Thyroid gland (tissue), 4 donors: ENCODE measurements around the gene MAVS.

Experiments used
- POLR2A ChIP-seq, 2 donors: fragments of 450-650 bp; IDR thresholded peaks; one replicate each; pipeline ENCODE4 v1.6.1; 2017; ENCODE audit warnings: antibody characterized with exemption in 2 of 2, mild to moderate bottlenecking in 2 of 2, moderate library complexity in 1 of 2
- TF ChIP-seq, protein P1 (sequence below), 6 experiments: fragments of 200-600 bp in 3 of 6; fragments of 450-650 bp in 3 of 6; sonication (generic) in 3 of 6; IDR thresholded peaks; one replicate each; pipeline ENCODE4 v1.5.1; 2016 to 2019; ENCODE audit warnings: antibody characterized with exemption in 6 of 6, mild to moderate bottlenecking in 2 of 6, inconsistent platforms in 1 of 6, moderate library complexity in 1 of 6

DNA sequence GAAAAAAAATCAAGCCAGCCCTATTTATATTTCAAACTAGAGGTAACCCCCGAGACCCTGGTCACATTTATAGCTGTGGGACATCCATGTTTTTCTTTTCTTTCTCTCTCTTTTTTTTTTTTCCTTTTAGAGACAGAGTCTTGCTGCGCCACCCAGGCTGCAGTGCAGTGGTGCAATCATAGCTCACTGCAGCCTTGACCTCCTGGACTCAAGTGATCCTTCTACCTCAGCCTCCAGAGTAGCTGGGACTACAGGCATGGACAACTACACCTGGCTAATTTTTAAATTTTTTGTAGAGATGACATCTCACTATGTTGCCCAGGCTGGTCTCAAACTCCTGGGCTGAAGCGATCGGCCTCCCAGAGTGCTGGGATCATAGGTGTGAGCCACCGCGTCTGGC, 12.1 kb downstream of the MAVS start:
- TF ChIP-seq, protein P1, sequence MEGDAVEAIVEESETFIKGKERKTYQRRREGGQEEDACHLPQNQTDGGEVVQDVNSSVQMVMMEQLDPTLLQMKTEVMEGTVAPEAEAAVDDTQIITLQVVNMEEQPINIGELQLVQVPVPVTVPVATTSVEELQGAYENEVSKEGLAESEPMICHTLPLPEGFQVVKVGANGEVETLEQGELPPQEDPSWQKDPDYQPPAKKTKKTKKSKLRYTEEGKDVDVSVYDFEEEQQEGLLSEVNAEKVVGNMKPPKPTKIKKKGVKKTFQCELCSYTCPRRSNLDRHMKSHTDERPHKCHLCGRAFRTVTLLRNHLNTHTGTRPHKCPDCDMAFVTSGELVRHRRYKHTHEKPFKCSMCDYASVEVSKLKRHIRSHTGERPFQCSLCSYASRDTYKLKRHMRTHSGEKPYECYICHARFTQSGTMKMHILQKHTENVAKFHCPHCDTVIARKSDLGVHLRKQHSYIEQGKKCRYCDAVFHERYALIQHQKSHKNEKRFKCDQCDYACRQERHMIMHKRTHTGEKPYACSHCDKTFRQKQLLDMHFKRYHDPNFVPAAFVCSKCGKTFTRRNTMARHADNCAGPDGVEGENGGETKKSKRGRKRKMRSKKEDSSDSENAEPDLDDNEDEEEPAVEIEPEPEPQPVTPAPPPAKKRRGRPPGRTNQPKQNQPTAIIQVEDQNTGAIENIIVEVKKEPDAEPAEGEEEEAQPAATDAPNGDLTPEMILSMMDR (IDR thresholded peaks at IDR 0.05) = no peak
- no peak for TF ChIP-seq POLR2A (IDR thresholded peaks at IDR 0.05)
